ENCODE measurements around the gene LIPC. TPM values are rescaled to one million over a fixed set of nuclear protein-coding genes. Genes with fewer than 3 reads are reported as not detected.

LIPC gene
- total RNA-seq, 2 donors from 2014 or later: 0.52 to 0.59 TPM

GRCh38 chr15:58584789-58585461, 153.1 kb downstream of the LIPC start:
- no peak for DNase-seq (ENCODE audit: low spot score)
- Histone ChIP-seq H3K27me3 (no peaks in the 10 kb centered on the region), H3K36me3 (no peaks in the 10 kb centered on the region), H3K4me1 (peaks cover 0 to 6% of the 10 kb centered on the region in 2 donors), H3K27ac (no peak overlapping the region), H3K4me3 (no peak overlapping the region), H3K9me3 (peaks cover 0 to 8% of the 10 kb centered on the region in 2 donors)
- no peak for TF ChIP-seq CTCF (IDR thresholded peaks at IDR 0.05)

- peaks cover 0 to 6% of the 10 kb centered on the region in 2 donors for H3K4me1 ChIP-seq
- no peak overlapping the region for H3K4me3 ChIP-seq
- no peaks in the 10 kb centered on the region for H3K27me3 ChIP-seq
- H3K36me3 ChIP-seq: no peaks in the 10 kb centered on the region
- peaks cover 0 to 8% of the 10 kb centered on the region in 2 donors for H3K9me3 ChIP-seq
- no peak for TF ChIP-seq CTCF (IDR thresholded peaks at IDR 0.05)
- H3K27ac ChIP-seq: no peak overlapping the region
- DNase-seq (ENCODE audit: low spot score): no peak
These were observed 154.1 kb downstream of the LIPC start for GRCh38 chr15:58585693-58586443.

GRCh38 chr15:58587486-58587885, 155.7 kb downstream of the LIPC start:
- no peaks in the 10 kb centered on the region for H3K36me3 ChIP-seq
- DNase-seq (ENCODE audit: low spot score): no peak
- no peak overlapping the region for H3K27ac ChIP-seq
- no peaks in the 10 kb centered on the region for H3K27me3 ChIP-seq
- H3K4me3 ChIP-seq: no peak overlapping the region
- peaks cover 0 to 8% of the 10 kb centered on the region in 2 donors for H3K9me3 ChIP-seq
- H3K4me1 ChIP-seq: peaks cover 0 to 6% of the 10 kb centered on the region in 2 donors
- no peak for TF ChIP-seq CTCF (IDR thresholded peaks at IDR 0.05)

GRCh38 chr15:58588096-58588495, 156.3 kb downstream of the LIPC start:
- Histone ChIP-seq H3K27me3 (no peaks in the 10 kb centered on the region), H3K9me3 (peaks cover 0 to 3% of the 10 kb centered on the region in 2 donors), H3K27ac (no peak overlapping the region), H3K4me3 (no peak overlapping the region), H3K36me3 (no peaks in the 10 kb centered on the region), H3K4me1 (peaks cover 0 to 6% of the 10 kb centered on the region in 2 donors)
- DNase-seq (ENCODE audit: low spot score): no peak
- no peak for TF ChIP-seq CTCF (IDR thresholded peaks at IDR 0.05)

GRCh38 chr15:58589047-58589446, 157.3 kb downstream of the LIPC start:
- TF ChIP-seq CTCF (IDR thresholded peaks at IDR 0.05): no peak
- Histone ChIP-seq H3K9me3 (no peaks in the 10 kb centered on the region), H3K4me3 (no peak overlapping the region), H3K27ac (no peak overlapping the region), H3K27me3 (no peaks in the 10 kb centered on the region), H3K4me1 (peaks cover 0 to 6% of the 10 kb centered on the region in 2 donors), H3K36me3 (peaks cover 3% of the 10 kb centered on the region)
- DNase-seq (ENCODE audit: low spot score): no peak

Measured in right atrium auricular region (tissue), 2 donors.